KMS-11 (cell line): ENCODE data around the gene AGT.

Experiments
- H2AFZ ChIP-seq: fragments of 200-600 bp; sonication (generic); 2 replicates; pipeline ENCODE4 v1.6.1; 2016; ENCODE audit warnings: antibody characterized with exemption, mixed run types, low read depth
- H3K27ac ChIP-seq: fragments of 200-600 bp; sonication (generic); 2 replicates; pipeline ENCODE4 v1.6.1; 2016; ENCODE audit warnings: mild to moderate bottlenecking, mixed run types
- H3K27me3 ChIP-seq: fragments of 200-600 bp; sonication (generic); 2 replicates; pipeline ENCODE4 v1.6.1; 2017; ENCODE audit warnings: mild to moderate bottlenecking, low read depth, mixed run types, moderate library complexity; ENCODE audit not compliant: insufficient read depth
- H3K36me3 ChIP-seq: fragments of 200-600 bp; sonication (generic); 2 replicates; pipeline ENCODE4 v1.6.1; 2017; ENCODE audit warnings: mild to moderate bottlenecking, mixed run types; ENCODE audit not compliant: insufficient read depth
- H3K4me1 ChIP-seq: fragments of 200-600 bp; sonication (generic); 2 replicates; pipeline ENCODE4 v1.6.1; 2016; ENCODE audit warnings: mild to moderate bottlenecking, low read depth, mixed run types; ENCODE audit not compliant: poor library complexity, severe bottlenecking
- H3K4me2 ChIP-seq: fragments of 200-600 bp; sonication (generic); 2 replicates; pipeline ENCODE4 v1.7.0; 2016; ENCODE audit warnings: mild to moderate bottlenecking, mixed run types
- H3K4me3 ChIP-seq: fragments of 200-600 bp; sonication (generic); IDR thresholded peaks from 2 replicates; pipeline ENCODE4 v1.6.1; 2017; ENCODE audit warnings: low read depth, low read length, mixed read lengths; ENCODE audit not compliant: insufficient read depth
- H3K79me2 ChIP-seq: fragments of 200-600 bp; sonication (generic); 2 replicates; pipeline ENCODE4 v1.6.1; 2016; ENCODE audit warnings: low read depth, mixed run types; ENCODE audit not compliant: insufficient read depth
- H3K9ac ChIP-seq: fragments of 200-600 bp; sonication (generic); 2 replicates; pipeline ENCODE4 v1.6.1; 2016; ENCODE audit warnings: mild to moderate bottlenecking, mixed run types
- H4K20me1 ChIP-seq: fragments of 200-600 bp; sonication (generic); 2 replicates; pipeline ENCODE4 v1.6.1; 2016; ENCODE audit warnings: mild to moderate bottlenecking, mixed run types; ENCODE audit not compliant: insufficient read depth
- CTCF ChIP-seq: fragments of 200-600 bp; sonication (generic); conservative IDR thresholded peaks from 2 replicates; pipeline ENCODE4 v1.6.1; 2017; ENCODE audit warnings: low read depth, mild to moderate bottlenecking, antibody characterized with exemption, low read length, moderate library complexity, mixed read lengths

AGT gene

GRCh38 chr1:230711245-230711644 lies 2.7 kb downstream of the AGT start:
- Histone ChIP-seq H3K9ac (no peak overlapping the region), H2AFZ (no peak overlapping the region), H3K27ac (no peak overlapping the region), H3K27me3 (no peaks in the 10 kb centered on the region), H3K4me1 (no peaks in the 10 kb centered on the region), H3K4me3 (no peak overlapping the region), H3K79me2 (no peaks in the 10 kb centered on the region), H3K36me3 (no peaks in the 10 kb centered on the region), H4K20me1 (no peaks in the 10 kb centered on the region), H3K4me2 (no peak overlapping the region)
- no peak for TF ChIP-seq CTCF

GRCh38 chr1:230710543-230710904 lies 3.4 kb downstream of the AGT start:
- no peaks in the 10 kb centered on the region for H3K79me2 ChIP-seq

GRCh38 chr1:230709619-230710542 lies 4.0 kb downstream of the AGT start:
- no peak overlapping the region for H3K9ac ChIP-seq
- H3K4me2 ChIP-seq: no peak overlapping the region
- no peak for TF ChIP-seq CTCF
- no peaks in the 10 kb centered on the region for H3K4me1 ChIP-seq
- H2AFZ ChIP-seq: no peak overlapping the region
- no peaks in the 10 kb centered on the region for H3K27me3 ChIP-seq
- H3K4me3 ChIP-seq: no peak overlapping the region
- H3K27ac ChIP-seq: no peak overlapping the region
- no peaks in the 10 kb centered on the region for H3K36me3 ChIP-seq
- no peaks in the 10 kb centered on the region for H4K20me1 ChIP-seq
- no peaks in the 10 kb centered on the region for H3K79me2 ChIP-seq

More at GRCh38 chr1:230710543-230710904, 3.4 kb downstream of the AGT start:
- Histone ChIP-seq H3K27me3 (no peaks in the 10 kb centered on the region), H3K4me2 (no peak overlapping the region), H3K4me1 (no peaks in the 10 kb centered on the region), H2AFZ (no peak overlapping the region), H3K4me3 (no peak overlapping the region), H3K9ac (no peak overlapping the region), H3K27ac (no peak overlapping the region), H3K36me3 (no peaks in the 10 kb centered on the region), H4K20me1 (no peaks in the 10 kb centered on the region)
- TF ChIP-seq CTCF: no peak

- Histone ChIP-seq H3K27me3 (no peaks in the 10 kb centered on the region), H3K4me3 (no peak overlapping the region), H3K27ac (no peak overlapping the region), H3K4me1 (no peaks in the 10 kb centered on the region), H2AFZ (no peak overlapping the region), H3K9ac (no peak overlapping the region), H3K36me3 (no peaks in the 10 kb centered on the region), H3K4me2 (no peak overlapping the region), H4K20me1 (no peaks in the 10 kb centered on the region), H3K79me2 (no peaks in the 10 kb centered on the region)
- TF ChIP-seq CTCF: no peak
Measured at GRCh38 chr1:230708631-230709580, 5.0 kb downstream of the AGT start.
